WTC11 (cell line): Measurements from ENCODE around the gene FKBP5. TPM values are rescaled to one million over a fixed set of nuclear protein-coding genes. Genes with fewer than 3 reads are reported as not detected.

Experiments used
- ATAC-seq: fragments of 200-7000 bp; cut with Tn5 transposase; 2 replicates; pipeline ENCODE4 v1.10.0; 2021; ENCODE audit warnings: mild to moderate bottlenecking, moderate library complexity
- CTCF ChIA-PET: fragments of 300-600 bp; sonication (Branson Sonifier 250); formaldehyde crosslinking; loops from one replicate; lab custom pipeline; 2021; ENCODE audit warnings: antibody characterized with exemption; lab: Charles Lee
- POLR2A ChIA-PET: fragments of 350-600 bp; sonication (Branson Sonifier 250); formaldehyde crosslinking; loops from one replicate; lab custom pipeline; 2021; ENCODE audit warnings: antibody characterized with exemption; lab: Charles Lee
- DNase-seq: peaks from one replicate; pipeline ENCODE4 v3.0.0; 2021; ENCODE audit warnings: low spot score
- H3K27ac Mint-ChIP-seq: 2 replicates; pipeline ENCODE4 v1.8.0; 2021; ENCODE audit warnings: mixed read lengths
- H3K27me3 Mint-ChIP-seq: 2 replicates; pipeline ENCODE4 v1.8.0; 2021; ENCODE audit warnings: low read depth, mild to moderate bottlenecking, moderate library complexity, mixed read lengths
- H3K36me3 Mint-ChIP-seq: 2 replicates; pipeline ENCODE4 v1.8.0; 2021; ENCODE audit warnings: mixed read lengths
- H3K4me1 Mint-ChIP-seq: 2 replicates; pipeline ENCODE4 v1.8.0; 2022; ENCODE audit warnings: mixed read lengths
- H3K4me3 Mint-ChIP-seq: 2 replicates; pipeline ENCODE4 v1.8.0; 2021; ENCODE audit warnings: mild to moderate bottlenecking, moderate library complexity, mixed read lengths
- H3K9me3 Mint-ChIP-seq: 2 replicates; pipeline ENCODE4 v1.8.0; 2021; ENCODE audit warnings: mixed read lengths
- AFF4 ChIP-seq: sonication (generic); formaldehyde crosslinking; IDR thresholded peaks from 2 replicates; pipeline ENCODE4 v1.8.1; 2023; ENCODE audit warnings: mild to moderate bottlenecking, missing genetic modification reagents, borderline replicate concordance
- FOXP1 ChIP-seq: sonication (generic); formaldehyde crosslinking; IDR thresholded peaks from 2 replicates; pipeline ENCODE4 v1.8.0; 2022; ENCODE audit warnings: missing genetic modification reagents, mild to moderate bottlenecking, moderate library complexity, borderline replicate concordance
- HMGA2 ChIP-seq: fragments of 250-450 bp; sonication (Bioruptor Pico); IDR thresholded peaks from 2 replicates; pipeline ENCODE4 v1.4.0; 2021; ENCODE audit warnings: mild to moderate bottlenecking, moderate library complexity
- JUN ChIP-seq: sonication (generic); formaldehyde crosslinking; IDR thresholded peaks from 2 replicates; pipeline ENCODE4 v1.8.0; 2023; ENCODE audit warnings: mild to moderate bottlenecking, missing genetic modification reagents
- NFATC4 ChIP-seq: fragments of 250-450 bp; sonication (Bioruptor Pico); IDR thresholded peaks from 2 replicates; pipeline ENCODE4 v1.9.0; 2021; ENCODE audit warnings: mild to moderate bottlenecking
- NFE2L1 ChIP-seq: sonication (generic); formaldehyde crosslinking; IDR thresholded peaks from 2 replicates; pipeline ENCODE4 v1.8.1; 2023; ENCODE audit warnings: missing genetic modification reagents
- OVOL2 ChIP-seq: fragments of 250-450 bp; sonication (Bioruptor Pico); IDR thresholded peaks from 2 replicates; pipeline ENCODE4 v1.9.0; 2021; ENCODE audit warnings: mild to moderate bottlenecking, borderline replicate concordance
- SMAD3 ChIP-seq: sonication (generic); formaldehyde crosslinking; IDR thresholded peaks from 2 replicates; pipeline ENCODE4 v1.8.0; 2022; ENCODE audit warnings: missing genetic modification reagents, mild to moderate bottlenecking, borderline replicate concordance
- TCF7 ChIP-seq: sonication (generic); formaldehyde crosslinking; IDR thresholded peaks from 2 replicates; pipeline ENCODE4 v1.8.0; 2022; ENCODE audit warnings: mild to moderate bottlenecking, low read depth, missing genetic modification reagents, moderate library complexity
- ZNF416 ChIP-seq: fragments of 250-450 bp; sonication (Bioruptor Pico); IDR thresholded peaks from 2 replicates; pipeline ENCODE4 v1.9.0; 2021; ENCODE audit warnings: mild to moderate bottlenecking, inconsistent platforms
- total RNA-seq: library from RNA; stranded (reverse); gene quantifications from 3 replicates; pipeline ENCODE4 v1.2.3, GENCODE V29; 2021
- TF ChIP-seq, protein P1 (sequence below): sonication (generic); formaldehyde crosslinking; IDR thresholded peaks from 2 replicates; pipeline ENCODE4 v1.8.1; 2023; ENCODE audit warnings: mild to moderate bottlenecking, missing genetic modification reagents
- TF ChIP-seq, protein P2 (sequence below): sonication (generic); formaldehyde crosslinking; IDR thresholded peaks from 2 replicates; pipeline ENCODE4 v1.8.1; 2023; ENCODE audit warnings: mild to moderate bottlenecking, missing genetic modification reagents
- TF ChIP-seq, protein P3 (sequence below): sonication (generic); formaldehyde crosslinking; IDR thresholded peaks from 2 replicates; pipeline ENCODE4 v1.8.0; 2023; ENCODE audit warnings: missing genetic modification reagents, mild to moderate bottlenecking, borderline replicate concordance
- TF ChIP-seq, protein P4 (sequence below): fragments of 250-450 bp; sonication (Bioruptor Pico); IDR thresholded peaks from 2 replicates; pipeline ENCODE4 v1.9.0; 2021; ENCODE audit warnings: moderate library complexity, mild to moderate bottlenecking, inconsistent platforms, borderline replicate concordance

Gene FKBP5
- total RNA-seq, 1 experiment from 2014 or later = 27.2 TPM

DNA sequence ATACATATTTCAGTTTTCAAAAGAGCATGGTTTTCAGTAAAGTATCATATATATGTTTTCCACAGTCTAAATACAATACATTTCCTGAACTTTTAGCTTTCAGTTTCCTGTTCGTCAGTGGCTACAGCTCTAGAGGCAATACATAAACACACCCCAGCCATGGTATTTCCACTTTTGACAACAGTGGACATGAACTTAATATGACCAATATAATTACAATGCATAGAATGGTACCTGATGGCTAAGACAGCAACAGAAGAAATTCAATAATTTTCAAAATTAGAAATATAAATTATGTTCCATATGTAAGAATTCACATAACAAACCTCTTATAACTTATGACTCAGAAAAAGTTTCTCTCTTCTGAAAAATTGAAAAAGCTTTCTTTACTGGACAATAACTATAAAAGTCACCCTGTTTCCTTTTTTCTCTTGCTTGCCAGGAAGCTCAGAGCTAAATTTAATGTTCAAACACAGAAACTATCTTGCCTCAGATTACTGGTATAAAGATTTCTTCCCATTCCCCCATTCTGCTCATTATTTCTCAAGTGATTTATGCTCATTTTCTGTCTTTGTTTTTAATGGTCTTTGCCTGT lies 19.2 kb downstream of the FKBP5 start:
- ChIA-PET CTCF (interaction anchor here (1.2 to 1.3 kb wide), 2 partner anchors 11 to 117 kb away, joined by 4 to 5 read pairs; no protein-coding TSS in a partner anchor), POLR2A (no interaction called here)
- no peaks in the 10 kb centered on the region for H3K9me3 Mint-ChIP-seq

DNA sequence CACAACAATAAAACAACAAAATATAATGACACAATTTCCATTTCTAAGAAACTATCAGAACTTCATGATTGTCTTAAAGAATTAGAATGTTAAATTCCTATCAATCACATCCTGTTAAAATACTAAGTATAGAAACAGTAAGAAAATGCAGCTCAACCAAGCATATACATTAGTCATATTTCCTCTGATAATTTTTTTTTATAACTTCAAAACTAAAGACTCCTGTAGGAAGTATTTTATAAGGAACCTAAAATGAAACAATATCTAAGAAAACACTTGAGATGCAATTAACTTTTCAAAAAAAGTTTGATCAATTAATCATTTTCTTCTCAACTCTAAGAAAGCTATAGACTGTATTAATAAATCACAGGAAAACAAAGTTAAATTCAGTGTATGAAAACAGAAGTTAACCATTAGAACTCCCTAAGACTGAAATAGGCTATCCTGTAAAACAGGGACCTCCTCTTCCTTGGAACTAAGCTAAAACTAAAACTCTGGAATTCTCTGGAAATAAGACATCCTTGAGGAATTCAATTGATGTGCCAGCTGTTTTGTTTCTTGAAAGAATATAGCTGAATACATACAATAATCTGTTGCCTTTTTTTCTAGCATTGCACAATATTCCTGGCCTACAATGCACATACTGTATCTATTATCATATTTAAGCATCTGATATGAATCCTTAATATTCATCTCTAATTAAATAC lies 19.8 kb downstream of the FKBP5 start:
- no peak for ATAC-seq
- 0 out of 2 replicates have a peak overlapping the region, but pooled peaks have one; percentile 10 for H3K27ac Mint-ChIP-seq
- CTCF ChIA-PET = interaction anchor here (1.2 to 1.3 kb wide), 2 partner anchors 11 to 116 kb away, joined by 4 to 5 read pairs; no protein-coding TSS in a partner anchor

More for the DNA sequence above, 19.2 kb downstream of the FKBP5 start:
- DNase-seq (no peak), ATAC-seq (no peak)
- Mint-ChIP-seq H3K36me3 (no peaks in the 10 kb centered on the region), H3K27ac (no peak overlapping the region), H3K4me3 (no peak overlapping the region), H3K4me1 (peaks cover 6% of the 10 kb centered on the region; the same call in 1 of the 2 replicates), H3K27me3 (no peaks in the 10 kb centered on the region)
- TF ChIP-seq JUN (CRISPR knock-in tag) (no peak), NFATC4 (no peak)
- TF ChIP-seq, protein P1, sequence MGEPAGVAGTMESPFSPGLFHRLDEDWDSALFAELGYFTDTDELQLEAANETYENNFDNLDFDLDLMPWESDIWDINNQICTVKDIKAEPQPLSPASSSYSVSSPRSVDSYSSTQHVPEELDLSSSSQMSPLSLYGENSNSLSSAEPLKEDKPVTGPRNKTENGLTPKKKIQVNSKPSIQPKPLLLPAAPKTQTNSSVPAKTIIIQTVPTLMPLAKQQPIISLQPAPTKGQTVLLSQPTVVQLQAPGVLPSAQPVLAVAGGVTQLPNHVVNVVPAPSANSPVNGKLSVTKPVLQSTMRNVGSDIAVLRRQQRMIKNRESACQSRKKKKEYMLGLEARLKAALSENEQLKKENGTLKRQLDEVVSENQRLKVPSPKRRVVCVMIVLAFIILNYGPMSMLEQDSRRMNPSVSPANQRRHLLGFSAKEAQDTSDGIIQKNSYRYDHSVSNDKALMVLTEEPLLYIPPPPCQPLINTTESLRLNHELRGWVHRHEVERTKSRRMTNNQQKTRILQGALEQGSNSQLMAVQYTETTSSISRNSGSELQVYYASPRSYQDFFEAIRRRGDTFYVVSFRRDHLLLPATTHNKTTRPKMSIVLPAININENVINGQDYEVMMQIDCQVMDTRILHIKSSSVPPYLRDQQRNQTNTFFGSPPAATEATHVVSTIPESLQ = no peak

DNA sequence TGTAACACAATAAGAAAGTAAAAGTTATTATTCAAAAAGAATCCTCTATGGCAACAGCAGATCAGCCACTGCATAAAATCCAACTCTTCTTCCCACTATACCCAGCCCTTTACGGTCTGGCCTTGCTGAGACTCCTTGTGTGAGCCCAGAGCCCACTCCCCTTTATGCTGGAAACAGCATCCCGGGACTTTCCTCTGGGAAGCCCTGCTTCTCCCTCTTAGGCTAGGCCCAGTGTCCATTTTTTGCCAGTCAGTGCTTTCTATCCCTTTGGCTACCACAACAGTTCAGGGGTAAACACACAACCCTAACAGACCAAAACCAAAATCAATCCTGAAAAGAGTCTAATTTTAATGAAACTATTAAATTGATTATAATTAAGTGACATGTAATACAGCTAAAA lies 20.6 kb downstream of the FKBP5 start:
- CTCF ChIA-PET = interaction anchor here (1.1 kb wide), 1 partner anchor 89 kb away, joined by 3 read pairs; no protein-coding TSS in a partner anchor
- H3K4me3 Mint-ChIP-seq = no peak overlapping the region
- TF ChIP-seq, protein P2, sequence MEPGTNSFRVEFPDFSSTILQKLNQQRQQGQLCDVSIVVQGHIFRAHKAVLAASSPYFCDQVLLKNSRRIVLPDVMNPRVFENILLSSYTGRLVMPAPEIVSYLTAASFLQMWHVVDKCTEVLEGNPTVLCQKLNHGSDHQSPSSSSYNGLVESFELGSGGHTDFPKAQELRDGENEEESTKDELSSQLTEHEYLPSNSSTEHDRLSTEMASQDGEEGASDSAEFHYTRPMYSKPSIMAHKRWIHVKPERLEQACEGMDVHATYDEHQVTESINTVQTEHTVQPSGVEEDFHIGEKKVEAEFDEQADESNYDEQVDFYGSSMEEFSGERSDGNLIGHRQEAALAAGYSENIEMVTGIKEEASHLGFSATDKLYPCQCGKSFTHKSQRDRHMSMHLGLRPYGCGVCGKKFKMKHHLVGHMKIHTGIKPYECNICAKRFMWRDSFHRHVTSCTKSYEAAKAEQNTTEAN = no peak
- TF ChIP-seq ZNF416 (CRISPR knock-in tag) = no peak
- no peak for TF ChIP-seq HMGA2
- TF ChIP-seq, protein P3, sequence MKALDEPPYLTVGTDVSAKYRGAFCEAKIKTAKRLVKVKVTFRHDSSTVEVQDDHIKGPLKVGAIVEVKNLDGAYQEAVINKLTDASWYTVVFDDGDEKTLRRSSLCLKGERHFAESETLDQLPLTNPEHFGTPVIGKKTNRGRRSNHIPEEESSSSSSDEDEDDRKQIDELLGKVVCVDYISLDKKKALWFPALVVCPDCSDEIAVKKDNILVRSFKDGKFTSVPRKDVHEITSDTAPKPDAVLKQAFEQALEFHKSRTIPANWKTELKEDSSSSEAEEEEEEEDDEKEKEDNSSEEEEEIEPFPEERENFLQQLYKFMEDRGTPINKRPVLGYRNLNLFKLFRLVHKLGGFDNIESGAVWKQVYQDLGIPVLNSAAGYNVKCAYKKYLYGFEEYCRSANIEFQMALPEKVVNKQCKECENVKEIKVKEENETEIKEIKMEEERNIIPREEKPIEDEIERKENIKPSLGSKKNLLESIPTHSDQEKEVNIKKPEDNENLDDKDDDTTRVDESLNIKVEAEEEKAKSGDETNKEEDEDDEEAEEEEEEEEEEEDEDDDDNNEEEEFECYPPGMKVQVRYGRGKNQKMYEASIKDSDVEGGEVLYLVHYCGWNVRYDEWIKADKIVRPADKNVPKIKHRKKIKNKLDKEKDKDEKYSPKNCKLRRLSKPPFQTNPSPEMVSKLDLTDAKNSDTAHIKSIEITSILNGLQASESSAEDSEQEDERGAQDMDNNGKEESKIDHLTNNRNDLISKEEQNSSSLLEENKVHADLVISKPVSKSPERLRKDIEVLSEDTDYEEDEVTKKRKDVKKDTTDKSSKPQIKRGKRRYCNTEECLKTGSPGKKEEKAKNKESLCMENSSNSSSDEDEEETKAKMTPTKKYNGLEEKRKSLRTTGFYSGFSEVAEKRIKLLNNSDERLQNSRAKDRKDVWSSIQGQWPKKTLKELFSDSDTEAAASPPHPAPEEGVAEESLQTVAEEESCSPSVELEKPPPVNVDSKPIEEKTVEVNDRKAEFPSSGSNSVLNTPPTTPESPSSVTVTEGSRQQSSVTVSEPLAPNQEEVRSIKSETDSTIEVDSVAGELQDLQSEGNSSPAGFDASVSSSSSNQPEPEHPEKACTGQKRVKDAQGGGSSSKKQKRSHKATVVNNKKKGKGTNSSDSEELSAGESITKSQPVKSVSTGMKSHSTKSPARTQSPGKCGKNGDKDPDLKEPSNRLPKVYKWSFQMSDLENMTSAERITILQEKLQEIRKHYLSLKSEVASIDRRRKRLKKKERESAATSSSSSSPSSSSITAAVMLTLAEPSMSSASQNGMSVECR = no peak
- TF ChIP-seq TCF7 (CRISPR knock-in tag) = no peak
- TF ChIP-seq NFATC4 = no peak
- TF ChIP-seq, protein P4, sequence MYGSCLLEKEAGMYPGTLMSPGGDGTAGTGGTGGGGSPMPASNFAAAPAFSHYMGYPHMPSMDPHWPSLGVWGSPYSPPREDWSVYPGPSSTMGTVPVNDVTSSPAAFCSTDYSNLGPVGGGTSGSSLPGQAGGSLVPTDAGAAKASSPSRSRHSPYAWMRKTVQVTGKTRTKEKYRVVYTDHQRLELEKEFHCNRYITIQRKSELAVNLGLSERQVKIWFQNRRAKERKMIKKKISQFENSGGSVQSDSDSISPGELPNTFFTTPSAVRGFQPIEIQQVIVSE (CRISPR knock-in tag) = no peak

More for the DNA sequence above, 19.8 kb downstream of the FKBP5 start:
- Mint-ChIP-seq H3K36me3 (no peaks in the 10 kb centered on the region), H3K27me3 (no peaks in the 10 kb centered on the region), H3K9me3 (no peaks in the 10 kb centered on the region)
- POLR2A ChIA-PET = no interaction called here
- TF ChIP-seq AFF4 (CRISPR knock-in tag) (no peak), OVOL2 (no peak), SMAD3 (no peak), NFE2L1 (CRISPR knock-in tag) (no peak), FOXP1 (no peak)
- TF ChIP-seq, all 79 proteins: peak for 0
- no peak for DNase-seq
- Mint-ChIP-seq H3K4me1 (peaks cover 6% of the 10 kb centered on the region; the same call in 1 of the 2 replicates), H3K4me3 (no peak overlapping the region)

More for the DNA sequence above, 20.6 kb downstream of the FKBP5 start:
- Mint-ChIP-seq H3K27ac (peak overlapping the region; percentile 50; the same call in 1 of the 2 replicates), H3K36me3 (no peaks in the 10 kb centered on the region), H3K4me1 (peaks cover 6% of the 10 kb centered on the region; the same call in 1 of the 2 replicates), H3K27me3 (no peaks in the 10 kb centered on the region), H3K9me3 (no peaks in the 10 kb centered on the region)
- no peak for ATAC-seq
- POLR2A ChIA-PET = no interaction called here
- DNase-seq = no peak
